Activated CD4-positive, alpha-beta T cell treated with anti-CD3 and anti-CD28 coated beads for 24 hours (primary cell): ENCODE results near the gene ADGRL3.

Experiments used
- DNase-seq, 2 donors: peaks; one replicate each; pipeline ENCODE4 v3.0.0-alpha.2; 2020; ENCODE audit warnings: low read depth in 2 of 2

The ADGRL3 gene

DNA sequence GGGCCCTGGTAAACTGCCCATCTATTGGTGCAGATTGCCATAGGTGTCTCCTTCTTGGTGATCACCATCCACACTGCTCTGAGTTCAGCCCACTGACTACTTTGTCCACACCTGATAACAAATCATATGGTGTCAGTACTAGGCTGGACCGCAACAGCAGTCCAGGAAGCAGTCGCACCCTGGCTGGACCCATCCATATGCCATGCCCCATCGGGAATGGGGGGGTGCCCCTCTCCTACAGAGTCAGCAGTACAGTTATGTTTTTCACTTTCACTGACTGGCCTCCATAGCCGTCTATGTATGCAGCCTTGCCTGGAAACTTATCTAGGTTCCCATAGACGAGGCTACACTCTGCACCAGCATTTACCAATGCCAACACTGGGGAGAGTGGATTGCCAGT lies 226.1 kb downstream of the ADGRL3 start:
- DNase-seq = no peak

DNA sequence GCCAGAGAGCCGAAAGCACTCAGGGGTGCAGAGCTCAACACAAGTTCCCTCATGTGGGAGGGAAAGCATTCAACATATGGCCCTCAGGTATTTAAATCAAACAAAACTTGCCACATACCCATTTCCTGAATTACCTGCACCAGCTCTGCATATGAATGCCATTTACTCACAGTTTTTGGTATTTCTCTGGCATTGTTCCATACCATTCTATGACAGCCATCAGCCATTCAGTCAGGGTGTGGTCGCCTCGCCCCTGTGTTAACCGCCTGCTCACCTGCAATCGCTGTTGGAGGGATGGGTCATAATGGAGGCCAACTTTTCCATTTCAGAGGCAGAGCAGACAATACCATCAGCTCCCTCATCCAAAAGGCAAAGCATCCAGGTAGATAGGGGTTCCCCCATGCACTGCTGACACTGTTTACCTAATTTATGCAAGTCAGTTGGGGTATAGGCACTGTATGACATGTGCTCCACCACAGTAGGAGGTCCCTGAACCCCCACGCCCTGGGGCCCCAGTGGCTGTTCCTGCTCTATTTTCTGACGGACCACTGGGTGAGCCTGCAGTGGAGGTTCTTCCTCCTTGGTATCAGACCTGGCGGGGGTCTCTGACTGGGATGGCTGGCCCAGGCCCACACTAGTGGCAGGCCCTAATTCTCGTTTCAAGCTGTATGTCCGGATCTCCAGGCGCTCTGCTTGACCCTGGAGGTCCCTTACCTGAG lies 227.1 kb downstream of the ADGRL3 start:
- DNase-seq = no peak

DNA sequence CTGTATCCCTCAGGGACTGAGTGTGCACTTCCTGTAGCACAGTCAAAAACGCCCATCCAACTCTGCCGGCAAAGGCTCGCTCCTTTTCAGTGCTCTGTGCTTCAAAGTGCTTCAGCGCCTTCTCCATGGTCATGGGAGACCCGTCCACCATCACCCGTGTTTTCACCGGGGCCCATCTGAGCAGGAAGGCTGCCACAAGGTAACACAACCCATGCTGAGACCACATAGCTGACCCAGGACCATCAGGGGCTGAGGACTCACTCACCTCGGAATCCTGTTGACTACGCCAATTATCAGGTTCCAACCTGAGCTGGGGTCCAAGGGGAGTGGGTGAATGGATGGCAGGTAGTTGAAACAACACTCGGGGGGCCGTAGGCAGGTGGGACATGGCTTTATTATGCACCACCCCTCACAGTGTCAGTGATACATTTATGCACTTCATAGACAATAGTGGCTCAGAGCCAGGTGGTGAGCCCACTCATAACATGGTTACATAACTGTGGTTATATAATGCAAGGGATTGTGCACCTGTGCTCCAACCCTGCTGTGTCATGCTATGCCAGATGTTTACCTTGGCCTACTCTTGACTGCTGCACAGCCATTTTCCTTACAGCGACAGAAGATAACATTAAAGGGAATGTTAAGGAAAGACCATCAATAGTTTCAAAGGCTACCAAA lies 227.8 kb downstream of the ADGRL3 start:
- DNase-seq = no peak

DNA sequence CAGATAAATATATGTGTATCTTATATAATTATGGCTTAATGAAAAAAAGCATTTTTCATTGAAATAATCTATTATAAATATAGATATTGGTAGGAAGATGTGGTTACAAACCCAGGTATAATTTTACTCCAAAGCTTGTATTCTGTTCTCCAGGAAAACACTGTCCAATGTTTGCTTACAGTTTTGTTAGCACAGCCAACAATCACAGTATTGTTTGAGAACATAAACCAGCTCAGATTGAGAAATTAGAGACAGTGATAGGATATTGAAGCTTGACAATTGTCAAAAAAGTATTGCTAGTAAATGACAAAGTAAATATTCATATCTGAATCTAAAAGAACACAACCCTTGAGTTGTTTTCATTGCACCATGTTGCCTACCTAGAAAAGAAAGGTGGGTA lies 228.8 kb downstream of the ADGRL3 start:
- no peak for DNase-seq

DNA sequence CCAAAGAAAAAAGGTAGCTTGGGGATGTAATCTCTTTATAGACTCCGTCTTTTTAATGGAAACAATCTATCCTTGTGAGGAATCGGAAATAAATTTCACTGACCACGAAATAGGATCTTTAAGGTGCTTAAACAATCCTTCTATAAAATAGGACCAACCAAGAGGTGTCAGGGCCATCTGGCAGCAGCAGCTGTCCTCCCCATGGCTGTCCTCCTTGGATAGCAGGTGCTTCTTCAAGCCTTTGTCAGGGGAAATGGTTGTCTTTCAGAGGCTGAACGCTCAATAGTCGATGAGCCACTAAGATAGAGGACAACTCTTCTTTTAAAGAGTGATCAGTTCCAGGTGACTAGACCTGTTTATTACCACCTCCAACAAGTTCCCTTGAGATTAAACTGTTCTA lies 231.0 kb downstream of the ADGRL3 start:
- no peak for DNase-seq

DNA sequence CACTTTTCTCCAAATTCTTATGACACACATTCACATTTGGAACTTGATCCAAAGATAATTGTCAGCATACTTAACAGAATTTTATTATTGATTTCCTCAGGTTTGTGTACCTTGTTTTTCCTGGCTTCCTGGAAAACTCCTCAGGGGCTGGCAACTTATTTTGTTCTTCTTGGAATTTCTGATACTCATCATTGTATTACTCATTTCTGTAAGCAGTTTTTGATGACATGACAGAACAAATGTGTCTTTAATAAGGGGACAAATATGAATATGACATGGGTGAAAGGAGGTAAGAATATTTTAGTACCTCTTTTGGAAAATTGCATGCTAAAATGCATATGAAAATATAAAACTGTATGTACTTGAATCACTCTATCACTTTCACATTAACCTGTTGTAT lies 237.8 kb downstream of the ADGRL3 start:
- no peak for DNase-seq

DNA sequence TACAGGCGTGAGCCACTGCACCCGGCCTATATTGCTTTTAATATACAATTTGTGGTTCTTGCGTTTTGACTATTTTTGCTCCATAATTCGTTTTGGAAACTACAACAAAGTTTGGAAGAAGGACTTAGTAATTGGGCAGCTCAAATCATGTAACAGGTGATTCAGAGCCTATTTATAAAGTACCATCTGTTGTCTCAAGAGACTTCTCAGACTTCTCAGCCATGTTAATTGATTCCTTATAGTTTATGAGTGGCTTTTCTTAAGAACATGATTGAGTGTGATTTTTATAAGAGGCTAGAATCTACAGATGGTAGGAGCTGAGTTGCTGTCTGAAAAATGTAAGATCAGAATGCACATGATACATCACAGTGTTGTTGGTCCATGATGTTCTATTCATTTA lies 240.2 kb downstream of the ADGRL3 start:
- DNase-seq = no peak

DNA sequence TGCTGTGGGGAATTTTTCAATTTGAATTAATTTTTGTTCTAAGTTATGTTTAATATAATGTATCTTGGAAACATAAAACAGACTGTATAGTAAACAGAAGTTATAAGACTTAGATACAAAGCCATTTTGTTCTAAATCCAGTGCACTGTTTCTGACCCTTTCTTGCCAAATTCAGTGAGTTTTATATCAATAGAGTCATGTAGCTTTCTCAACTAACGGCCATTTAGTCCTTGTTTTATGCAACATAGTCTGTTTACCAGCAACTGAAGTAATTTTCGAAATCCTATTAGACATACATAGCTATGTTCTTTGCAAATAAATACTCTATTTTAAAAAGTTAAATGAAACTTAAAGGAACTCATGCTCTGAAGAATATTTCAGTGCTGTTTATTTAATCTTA lies 242.8 kb downstream of the ADGRL3 start:
- no peak for DNase-seq

DNA sequence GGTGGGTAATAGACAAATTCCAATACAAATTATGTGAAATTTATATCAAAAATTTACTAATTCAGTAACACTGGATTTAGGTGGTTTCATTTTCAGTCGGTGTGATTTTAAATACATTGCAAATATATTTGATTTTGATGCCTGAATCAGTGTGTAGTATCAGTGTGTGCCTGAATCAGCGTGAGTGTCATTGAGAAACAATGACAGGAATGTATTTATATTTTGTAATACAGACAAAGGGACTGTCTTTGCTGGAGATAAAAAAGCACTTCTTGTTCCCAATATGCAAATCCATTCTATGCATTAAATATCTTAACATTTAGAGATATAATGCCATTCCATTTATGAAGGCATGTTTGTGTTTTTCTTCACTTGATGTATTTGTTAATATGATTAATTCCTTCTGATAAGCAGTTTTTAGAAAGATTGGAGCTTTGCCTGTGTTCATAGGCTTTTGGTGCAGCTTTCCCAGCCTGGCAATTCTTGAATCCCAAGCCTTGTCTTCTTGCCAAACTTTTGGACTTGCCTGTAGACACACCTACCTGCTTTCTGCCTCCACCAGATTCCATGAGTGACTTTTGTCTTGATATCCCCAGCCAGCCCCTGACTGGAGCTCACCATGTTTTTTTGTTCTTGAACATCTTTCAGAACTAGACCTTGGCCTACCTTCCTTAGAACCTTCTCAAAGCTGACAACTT lies 243.8 kb downstream of the ADGRL3 start:
- DNase-seq = no peak

DNA sequence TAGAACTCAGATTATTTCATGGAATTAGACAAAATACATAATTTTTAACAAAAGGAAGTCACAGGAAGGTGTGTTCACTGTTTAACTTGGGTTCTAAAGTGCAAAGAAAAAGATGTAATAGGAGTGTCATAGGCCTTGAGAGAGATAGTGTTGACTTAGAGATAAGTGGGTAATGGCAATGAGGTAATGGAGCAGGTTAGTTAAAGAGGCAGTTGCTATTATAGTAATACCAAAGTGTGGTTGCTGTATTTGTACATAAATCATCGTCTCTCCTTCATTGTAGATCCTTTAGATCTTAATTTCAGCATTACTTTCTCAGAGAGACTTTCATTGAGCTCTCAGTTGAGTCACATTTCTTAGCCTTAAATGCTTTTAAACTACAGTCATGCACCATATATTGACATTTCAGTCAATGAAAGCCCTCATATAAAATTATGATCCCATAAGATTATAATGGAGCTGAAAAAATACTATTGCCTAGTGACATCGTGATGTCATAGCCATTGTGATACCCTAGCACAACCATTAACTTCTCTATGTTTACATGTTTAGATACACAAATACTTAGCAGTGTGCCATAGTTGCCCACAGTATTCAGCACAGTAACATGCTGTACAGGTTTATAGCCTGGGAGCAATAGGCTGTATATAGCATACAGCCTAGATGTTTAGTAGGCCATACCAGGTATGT lies 245.4 kb downstream of the ADGRL3 start:
- no peak for DNase-seq

DNA sequence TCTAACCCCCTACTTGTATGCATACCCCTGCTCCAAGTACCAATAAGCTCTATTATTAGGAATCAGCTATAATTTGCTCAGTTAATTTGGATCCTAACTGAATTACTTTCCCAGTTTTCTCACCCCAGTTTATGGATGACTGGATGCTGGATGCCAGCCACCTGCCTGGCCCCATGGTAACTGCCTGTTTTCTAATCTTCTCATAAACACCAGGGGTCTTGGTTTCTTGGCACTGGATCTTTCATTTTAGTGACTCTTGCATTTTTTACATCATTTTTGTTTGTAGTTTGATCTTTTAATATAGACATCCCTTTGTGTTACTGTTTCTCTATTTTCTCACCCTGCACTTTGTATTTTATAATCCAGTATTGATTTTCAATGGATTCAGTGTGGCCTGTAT lies 246.8 kb downstream of the ADGRL3 start:
- no peak for DNase-seq

DNA sequence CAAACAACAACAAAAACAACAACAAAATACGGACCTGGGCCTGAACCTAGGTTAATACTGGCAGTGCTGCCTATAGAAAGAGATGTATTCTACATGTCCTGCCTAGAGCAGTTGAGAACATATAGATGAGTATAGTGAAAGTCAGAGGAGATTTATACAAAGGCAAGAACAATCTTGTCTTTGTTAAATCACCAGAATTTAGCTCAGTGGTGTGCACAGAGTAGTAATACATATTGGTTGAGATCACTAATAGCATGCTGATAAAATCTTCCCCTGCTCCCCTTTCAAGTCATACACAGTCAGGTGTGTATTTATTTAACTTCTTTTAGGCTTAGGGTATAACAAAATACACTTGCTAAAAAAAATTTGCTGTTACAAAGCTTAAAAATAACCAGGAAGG lies 247.8 kb downstream of the ADGRL3 start:
- DNase-seq = no peak

DNA sequence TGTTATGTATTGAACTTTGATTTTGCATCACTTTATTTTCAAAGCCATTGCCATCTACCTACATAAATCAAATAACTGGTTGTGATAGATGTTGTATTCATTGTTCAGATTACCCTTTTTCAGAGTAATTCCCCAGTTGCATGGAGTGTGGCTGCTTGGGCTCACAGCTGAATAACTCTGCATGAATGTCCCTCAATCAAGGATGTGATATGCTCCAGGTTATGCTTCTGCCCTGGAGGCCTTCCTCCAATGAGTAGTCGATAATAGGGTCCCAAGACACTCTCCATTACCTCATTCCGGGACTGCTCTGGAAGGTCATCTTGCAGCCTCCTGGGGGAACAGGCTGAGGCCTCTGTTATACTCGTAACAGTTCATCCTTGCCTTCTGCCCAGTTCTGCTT lies 251.8 kb downstream of the ADGRL3 start:
- DNase-seq = no peak

DNA sequence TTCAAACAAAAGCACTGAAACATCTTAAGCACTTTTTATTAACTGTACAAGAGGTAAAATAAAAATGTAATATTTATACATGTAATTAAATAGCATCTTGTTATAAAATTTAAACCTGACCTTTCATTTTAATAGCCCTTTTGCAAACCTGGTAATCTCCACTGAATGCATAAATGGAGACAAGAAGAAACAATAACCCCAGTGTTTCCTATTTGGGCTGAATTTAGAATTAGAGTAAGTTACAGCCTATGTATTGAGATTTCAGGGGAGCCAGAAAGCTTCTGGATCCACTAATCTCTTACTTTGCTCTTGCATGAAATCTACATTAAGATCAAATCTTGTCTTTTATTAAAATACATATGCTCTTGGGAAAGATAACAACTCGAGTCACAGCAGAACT lies 261.8 kb downstream of the ADGRL3 start:
- DNase-seq = no peak

DNA sequence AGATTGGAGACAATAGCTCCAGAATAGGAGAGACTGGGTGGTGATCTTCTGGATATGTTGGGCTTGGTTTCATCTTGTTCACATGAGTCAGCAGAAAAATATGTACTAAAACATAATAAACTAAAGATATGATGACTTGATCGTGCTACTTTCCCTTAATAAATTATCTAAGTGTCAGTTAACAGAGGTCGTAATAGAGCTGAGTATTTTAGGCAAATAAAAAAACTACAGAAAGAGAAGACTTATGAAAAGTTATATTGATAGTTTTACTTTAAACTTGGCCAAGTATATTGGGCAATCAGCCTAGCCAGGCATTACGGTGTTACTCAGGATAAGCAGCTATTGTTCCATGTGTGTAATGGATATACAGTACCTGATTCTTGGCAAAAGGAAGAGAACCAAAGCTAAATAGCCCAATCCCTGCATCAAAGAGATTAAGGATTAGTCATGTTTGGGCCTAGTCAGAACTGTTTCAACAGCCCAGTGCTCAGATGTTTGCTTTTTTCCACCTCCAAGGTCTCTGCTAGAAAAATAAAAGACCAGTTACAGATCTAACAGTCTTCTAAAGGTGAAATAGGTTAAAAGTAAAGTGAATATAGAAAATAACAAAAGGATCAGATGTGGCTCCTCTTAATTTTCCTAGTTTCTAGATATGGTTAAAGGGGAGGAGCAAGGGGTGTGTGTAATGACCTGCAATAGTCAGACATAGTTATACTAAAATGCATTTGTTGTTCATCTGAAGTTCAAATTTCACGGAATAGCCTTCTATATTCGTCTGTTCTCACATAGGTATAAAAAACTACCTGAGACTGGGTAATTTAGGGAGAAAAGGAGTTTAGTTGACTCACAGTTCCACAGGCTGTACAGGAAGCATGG lies 262.6 kb downstream of the ADGRL3 start:
- no peak for DNase-seq

DNA sequence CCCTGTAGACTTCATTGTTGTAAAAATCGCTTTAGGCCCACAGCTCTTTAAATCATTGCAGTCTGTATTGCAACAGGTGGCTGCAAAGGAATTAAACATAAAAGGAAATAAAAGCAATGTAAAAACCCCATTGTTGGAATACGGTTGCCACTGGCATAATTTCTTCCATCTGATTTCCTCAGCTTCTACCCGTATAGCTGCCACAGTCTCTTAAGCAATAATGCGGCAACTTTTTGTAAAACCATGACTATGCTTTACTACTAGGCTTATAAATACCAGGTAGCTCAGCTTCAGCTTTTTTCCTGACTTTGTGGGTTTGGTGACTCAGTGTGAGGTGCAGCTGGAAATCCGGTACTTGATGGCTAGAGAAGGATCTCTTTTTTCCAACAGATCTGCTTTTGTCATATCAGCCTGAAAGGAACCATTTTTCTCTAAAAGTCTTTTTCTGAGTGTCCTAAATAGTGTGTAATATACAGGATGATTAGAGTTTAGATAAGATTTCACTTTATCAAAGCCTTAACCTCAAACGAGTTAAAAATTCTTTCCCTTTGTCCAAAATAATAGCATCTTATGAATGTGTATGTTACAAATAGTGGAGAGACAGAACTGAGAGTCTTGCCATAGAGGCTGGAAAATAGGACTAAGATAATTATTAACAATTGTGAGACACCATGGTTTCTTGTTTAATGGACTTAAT lies 268.0 kb downstream of the ADGRL3 start:
- no peak for DNase-seq

DNA sequence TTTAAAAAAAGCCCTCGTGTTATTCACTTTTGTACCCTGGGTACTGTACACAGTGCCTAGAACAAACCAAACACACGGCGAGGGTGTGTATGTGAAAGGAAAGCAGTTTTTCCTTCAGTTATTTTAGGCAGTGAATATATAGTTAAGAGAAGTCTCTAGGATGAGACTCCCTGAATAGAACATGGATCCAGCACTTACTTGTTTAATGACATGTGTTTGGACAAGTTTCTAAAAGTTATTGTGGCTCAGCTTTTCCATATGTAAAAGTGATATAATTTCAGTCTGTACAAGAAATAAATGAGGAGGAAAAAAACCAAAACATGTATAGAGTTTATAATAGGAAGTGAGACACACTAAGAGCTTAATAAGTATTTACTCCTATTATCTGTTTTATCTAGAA lies 273.2 kb downstream of the ADGRL3 start:
- no peak for DNase-seq

DNA sequence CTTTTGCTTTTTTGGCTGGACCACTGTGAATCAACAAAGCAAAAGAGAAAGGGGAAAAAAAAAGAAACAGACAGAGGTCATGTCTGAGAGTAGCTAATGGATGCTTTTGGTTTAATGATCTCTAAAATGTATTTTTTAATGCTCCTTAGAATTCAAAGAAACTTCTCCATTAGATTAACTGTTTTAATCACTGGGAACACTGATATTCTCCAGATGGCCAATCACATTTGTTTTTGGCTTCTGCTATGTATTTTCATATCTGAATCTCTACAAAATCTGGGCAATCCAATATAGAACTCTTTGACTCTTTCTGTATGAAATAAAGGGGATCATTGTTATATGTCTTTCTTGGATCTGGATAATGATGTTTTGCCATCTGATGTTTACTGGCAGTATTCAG lies 278.2 kb downstream of the ADGRL3 start:
- no peak for DNase-seq

DNA sequence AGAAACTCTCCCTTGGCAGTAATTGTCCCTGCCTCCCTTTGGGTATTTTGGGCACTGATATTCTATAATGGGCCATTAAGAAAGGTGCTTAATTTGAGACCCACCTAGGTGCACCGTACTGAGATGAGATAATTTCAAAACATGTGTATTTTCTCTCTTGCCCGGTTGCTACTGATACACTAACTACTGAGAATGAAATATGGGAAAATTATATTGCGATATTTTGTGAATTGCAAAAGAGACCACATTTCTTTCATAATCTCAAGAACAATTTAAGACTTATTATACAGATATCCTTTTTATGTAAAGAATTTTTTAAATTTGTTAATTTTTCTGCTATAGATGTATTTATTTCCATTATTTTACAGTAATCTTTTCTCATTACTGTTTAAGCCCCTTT lies 284.9 kb downstream of the ADGRL3 start:
- DNase-seq = no peak

DNA sequence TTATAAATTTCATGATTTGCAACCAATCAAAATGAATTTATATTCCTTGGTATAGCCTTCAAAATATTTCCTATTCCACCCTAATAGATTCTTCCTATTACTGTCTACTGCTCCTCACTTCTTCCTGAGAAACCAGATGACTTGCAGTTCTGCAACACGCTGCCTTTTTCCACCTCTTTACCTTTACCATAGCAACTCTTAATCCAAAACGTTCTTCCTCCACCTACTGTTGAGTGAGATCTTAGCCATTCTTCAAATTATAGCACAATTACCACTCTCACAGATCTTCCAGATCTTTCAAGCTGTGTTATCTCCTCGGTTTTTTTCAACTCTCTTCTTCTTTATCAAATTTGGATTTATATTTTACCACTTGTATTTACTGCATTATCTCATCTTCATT lies 289.8 kb downstream of the ADGRL3 start:
- DNase-seq = no peak

DNA sequence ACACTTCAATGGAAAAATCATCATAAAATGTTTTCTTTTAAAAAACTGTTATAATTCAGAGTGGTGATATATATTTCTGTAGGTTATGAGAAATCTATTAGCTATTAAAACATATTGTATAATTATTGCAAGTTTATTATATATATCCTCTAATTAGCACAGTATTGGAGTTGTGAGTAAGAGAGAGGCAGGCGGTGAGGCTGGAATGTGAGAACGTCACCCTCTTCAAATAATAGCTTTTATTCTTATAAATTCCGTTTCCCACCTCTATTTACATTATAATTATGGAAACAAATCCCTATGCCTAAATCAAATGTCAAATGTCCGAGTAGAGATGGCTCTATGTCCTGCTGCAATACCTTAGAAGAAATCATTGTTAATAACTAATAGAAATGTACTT lies 292.9 kb downstream of the ADGRL3 start:
- DNase-seq = no peak
